ENCODE results near the gene PGAP2.
"Not testable (repeated sequence)": the region's sequence is repeated elsewhere in the genome, so short reads cannot be mapped to it uniquely, and the experiment has no call there.

Gene PGAP2

GRCh38 chr11:3807909-3808860 is at the start of gene PGAP2:
TSS of gene PGAP2 (plus strand) at chr11:3808560. CDS start at chr11:3811260, 2,700 bp downstream.
- peak; percentile 9 for DNase-seq

- no peak for DNase-seq
Observed at GRCh38 chr11:3764266-3764665, 44.1 kb upstream of the PGAP2 start.

GRCh38 chr11:3766836-3767235 is 41.5 kb upstream of the PGAP2 start:
- DNase-seq, result not testable (repeated sequence)

GRCh38 chr11:3767536-3767935 is 40.8 kb upstream of the PGAP2 start:
- no peak for DNase-seq

- DNase-seq, result no peak
Observed at GRCh38 chr11:3773180-3773579, 35.2 kb upstream of the PGAP2 start.

GRCh38 chr11:3775736-3776406 is 32.5 kb upstream of the PGAP2 start:
- no peak for DNase-seq

GRCh38 chr11:3781423-3781822 is 26.9 kb upstream of the PGAP2 start:
- DNase-seq, result no peak

- DNase-seq, result no peak
Observed at GRCh38 chr11:3782963-3783362, 25.4 kb upstream of the PGAP2 start.

- DNase-seq, result no peak
Observed at GRCh38 chr11:3783611-3784010, 24.7 kb upstream of the PGAP2 start.

GRCh38 chr11:3786781-3787428 is 21.5 kb upstream of the PGAP2 start:
- no peak for DNase-seq

GRCh38 chr11:3794387-3794786 is 14.0 kb upstream of the PGAP2 start:
- DNase-seq, result not testable (repeated sequence)

- DNase-seq, result no peak
Observed at GRCh38 chr11:3795131-3796001, 13.0 kb upstream of the PGAP2 start.

GRCh38 chr11:3796002-3796311 is 12.4 kb upstream of the PGAP2 start:
- no peak for DNase-seq

- DNase-seq, result no peak
Observed at GRCh38 chr11:3796346-3796745, 12.0 kb upstream of the PGAP2 start.

GRCh38 chr11:3796801-3797328 is 11.5 kb upstream of the PGAP2 start:
- no peak for DNase-seq

- peak; percentile 96 for DNase-seq
Observed at GRCh38 chr11:3797329-3798090, 10.8 kb upstream of the PGAP2 start, which contains the start of gene NUP98. TSS of gene NUP98 (minus strand) at chr11:3797554. CDS start at chr11:3782117, 15,437 bp downstream.

GRCh38 chr11:3799143-3799542 is 9.2 kb upstream of the PGAP2 start:
- no peak for DNase-seq

GRCh38 chr11:3799873-3800272 is 8.5 kb upstream of the PGAP2 start:
- no peak for DNase-seq

- no peak for DNase-seq
Observed at GRCh38 chr11:3802011-3802790, 6.2 kb upstream of the PGAP2 start.

GRCh38 chr11:3803726-3804495 is 4.4 kb upstream of the PGAP2 start:
- DNase-seq, result no peak

All from DMS 273 treated with DMSO at 0.1 percent for 48 hours (cell line).